ENCODE results near the gene SH3GL1. TPM values are rescaled to one million over a fixed set of nuclear protein-coding genes. Genes with fewer than 3 reads are reported as not detected.

The SH3GL1 gene
- total and polyA plus RNA-seq, 8 donors, result 25.9 to 34.2 (median 27.6) TPM

DNA sequence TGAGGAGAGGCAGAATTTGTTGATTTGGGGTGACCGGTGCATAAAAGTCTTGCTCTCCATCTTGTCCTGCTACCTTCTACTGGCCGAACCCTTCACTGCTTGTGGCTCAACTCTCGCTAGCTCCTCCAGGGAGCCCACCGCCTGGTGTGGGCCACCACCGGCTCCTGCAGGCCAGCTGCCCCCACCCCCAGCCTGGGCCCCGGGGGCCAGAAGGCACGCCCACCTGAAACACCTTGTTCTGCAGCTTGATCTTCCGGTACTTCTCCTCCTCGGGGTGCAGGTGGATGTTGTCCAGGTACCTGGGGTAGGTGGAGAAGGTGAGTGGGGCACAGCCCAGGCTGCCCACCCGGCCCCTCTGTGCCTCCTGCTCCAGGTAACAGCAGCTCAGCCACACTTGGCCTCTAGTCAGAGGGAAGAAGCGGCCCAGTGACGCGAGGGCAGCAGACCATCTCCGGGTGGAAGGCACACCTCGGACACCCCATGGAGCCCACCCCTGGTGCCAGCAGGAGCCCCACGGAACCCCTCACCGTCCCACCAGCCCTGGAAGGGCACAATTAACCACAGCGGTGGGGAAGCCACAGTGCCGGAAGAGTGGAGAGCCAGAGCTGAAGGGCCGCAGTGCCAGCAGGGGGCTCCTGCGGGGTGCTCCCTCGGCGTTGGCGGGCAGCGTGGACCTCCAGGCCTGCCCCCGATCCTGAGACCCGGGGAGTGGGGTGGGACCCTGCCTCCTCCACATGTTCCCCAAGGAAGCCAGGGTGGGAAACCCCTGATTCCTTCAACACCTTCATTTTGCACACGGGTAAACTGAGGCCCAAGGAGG is 47.2 kb upstream of the SH3GL1 start:
- intact Hi-C loops (cut with DNase I), result no loop called here
- no peak overlapping the region for H3K4me3 ChIP-seq
- H3K4me1 ChIP-seq, result peaks cover 3 to 17% (median 8%) of the 10 kb centered on the region in 3 donors
- TF ChIP-seq, protein P1, sequence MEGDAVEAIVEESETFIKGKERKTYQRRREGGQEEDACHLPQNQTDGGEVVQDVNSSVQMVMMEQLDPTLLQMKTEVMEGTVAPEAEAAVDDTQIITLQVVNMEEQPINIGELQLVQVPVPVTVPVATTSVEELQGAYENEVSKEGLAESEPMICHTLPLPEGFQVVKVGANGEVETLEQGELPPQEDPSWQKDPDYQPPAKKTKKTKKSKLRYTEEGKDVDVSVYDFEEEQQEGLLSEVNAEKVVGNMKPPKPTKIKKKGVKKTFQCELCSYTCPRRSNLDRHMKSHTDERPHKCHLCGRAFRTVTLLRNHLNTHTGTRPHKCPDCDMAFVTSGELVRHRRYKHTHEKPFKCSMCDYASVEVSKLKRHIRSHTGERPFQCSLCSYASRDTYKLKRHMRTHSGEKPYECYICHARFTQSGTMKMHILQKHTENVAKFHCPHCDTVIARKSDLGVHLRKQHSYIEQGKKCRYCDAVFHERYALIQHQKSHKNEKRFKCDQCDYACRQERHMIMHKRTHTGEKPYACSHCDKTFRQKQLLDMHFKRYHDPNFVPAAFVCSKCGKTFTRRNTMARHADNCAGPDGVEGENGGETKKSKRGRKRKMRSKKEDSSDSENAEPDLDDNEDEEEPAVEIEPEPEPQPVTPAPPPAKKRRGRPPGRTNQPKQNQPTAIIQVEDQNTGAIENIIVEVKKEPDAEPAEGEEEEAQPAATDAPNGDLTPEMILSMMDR (IDR thresholded peaks at IDR 0.05), result no peak
- no peak for ATAC-seq
- no peaks in the 10 kb centered on the region for H3K9me3 ChIP-seq
- H3K36me3 ChIP-seq, result peaks cover 0 to 58% (median 46%) of the 10 kb centered on the region in 3 donors
- peak in 2 of 6 donors; percentile 40 to 66 for DNase-seq
- H3K27ac ChIP-seq, result peak overlapping the region; percentile 50 to 76 (median 58)
- H3K27me3 ChIP-seq, result no peaks in the 10 kb centered on the region
- WGBS, 2 donors, result 91% methylated on average over 27 to 28 of the region's 28 CpGs
- no peak for FAIRE-seq

DNA sequence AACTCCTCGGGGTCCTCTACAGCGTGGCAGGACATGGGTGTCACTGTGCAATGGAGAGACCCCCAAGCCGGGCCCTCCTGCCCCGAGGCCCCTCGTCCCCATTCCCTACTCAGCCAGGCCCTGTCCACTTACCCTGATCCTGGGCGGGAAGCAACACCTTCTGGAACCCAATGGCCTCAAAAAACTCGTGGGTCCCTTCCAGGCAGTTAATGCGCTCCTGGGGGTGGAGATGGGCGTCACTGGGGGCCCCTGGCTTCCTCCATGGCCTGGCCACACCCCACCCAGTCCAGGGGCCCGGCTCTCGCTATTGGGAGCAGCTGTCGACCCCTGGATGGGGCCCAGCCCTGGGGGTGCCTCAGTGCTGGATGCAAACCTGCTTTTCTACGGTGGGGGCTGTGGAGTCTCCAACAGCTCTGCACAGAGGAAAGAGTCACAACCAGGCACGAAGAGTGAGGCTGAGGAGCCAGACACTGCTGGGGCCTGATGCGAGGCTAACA is 46.4 kb upstream of the SH3GL1 start:
- intact Hi-C loops (cut with DNase I), result no loop called here
- WGBS, 2 donors, result 88 to 92% methylated on average over 15 of the region's 15 CpGs
- peak in 2 of 6 donors; percentile 33 to 64 for DNase-seq

DNA sequence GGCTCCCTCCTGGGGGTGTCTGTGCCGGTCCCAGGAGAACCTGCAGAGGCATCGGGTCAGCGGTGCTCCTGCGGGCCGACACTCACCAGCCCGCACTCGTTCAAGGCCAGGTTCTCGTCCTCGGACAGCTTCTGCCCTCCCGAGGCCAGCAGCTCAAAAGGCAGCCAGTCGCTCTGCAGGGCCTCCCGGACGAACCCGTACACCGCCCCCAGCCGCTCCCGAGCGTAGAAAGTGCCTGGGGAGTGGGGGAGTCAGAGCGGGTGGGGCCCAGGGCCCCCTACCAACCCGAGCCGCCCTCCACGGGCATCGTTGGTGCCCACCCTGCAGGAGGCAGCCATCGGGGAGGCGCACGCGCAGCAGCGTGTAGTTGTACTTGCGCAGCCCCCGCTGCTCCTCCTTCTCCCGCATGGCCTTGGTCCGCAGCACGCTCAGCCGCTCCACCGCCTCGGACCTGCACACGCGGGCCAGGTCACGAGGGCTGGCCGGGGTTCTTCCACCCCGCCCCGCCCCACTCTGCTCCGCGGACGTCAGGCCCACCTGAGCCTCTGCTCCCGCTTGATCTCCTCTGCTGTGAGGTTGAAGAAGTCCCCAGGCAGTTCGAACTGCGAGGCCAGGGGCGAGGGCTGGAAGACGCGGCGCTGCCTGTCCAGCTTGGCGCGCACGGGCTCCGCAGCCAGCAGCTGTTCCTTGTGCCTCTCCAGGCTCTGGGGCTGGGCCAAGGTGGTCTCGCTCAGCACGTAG is 45.8 kb upstream of the SH3GL1 start:
- intact Hi-C loops (cut with DNase I), result no loop called here
- Histone ChIP-seq H3K9me3 (no peaks in the 10 kb centered on the region), H3K4me1 (peaks cover 3 to 17% (median 8%) of the 10 kb centered on the region in 3 donors), H3K27me3 (no peaks in the 10 kb centered on the region), H3K36me3 (peaks cover 0 to 44% (median 38%) of the 10 kb centered on the region in 3 donors), H3K27ac (no peak overlapping the region), H3K4me3 (no peak overlapping the region)
- TF ChIP-seq, protein P1 (IDR thresholded peaks at IDR 0.05), result no peak
- ATAC-seq (no peak), FAIRE-seq (no peak), DNase-seq (peak in 2 of 6 donors; percentile 43 to 69)
- 94% methylated on average over 54 to 58 of the region's 58 CpGs for WGBS, 2 donors

More for the DNA sequence above, 46.4 kb upstream of the SH3GL1 start:
- FAIRE-seq (no peak), ATAC-seq (no peak)
- Histone ChIP-seq H3K4me3 (no peak overlapping the region), H3K4me1 (peaks cover 3 to 17% (median 8%) of the 10 kb centered on the region in 3 donors), H3K36me3 (peaks cover 0 to 50% (median 39%) of the 10 kb centered on the region in 3 donors), H3K9me3 (no peaks in the 10 kb centered on the region), H3K27me3 (no peaks in the 10 kb centered on the region), H3K27ac (no peak overlapping the region)
- TF ChIP-seq, protein P1 (IDR thresholded peaks at IDR 0.05), result no peak

DNA sequence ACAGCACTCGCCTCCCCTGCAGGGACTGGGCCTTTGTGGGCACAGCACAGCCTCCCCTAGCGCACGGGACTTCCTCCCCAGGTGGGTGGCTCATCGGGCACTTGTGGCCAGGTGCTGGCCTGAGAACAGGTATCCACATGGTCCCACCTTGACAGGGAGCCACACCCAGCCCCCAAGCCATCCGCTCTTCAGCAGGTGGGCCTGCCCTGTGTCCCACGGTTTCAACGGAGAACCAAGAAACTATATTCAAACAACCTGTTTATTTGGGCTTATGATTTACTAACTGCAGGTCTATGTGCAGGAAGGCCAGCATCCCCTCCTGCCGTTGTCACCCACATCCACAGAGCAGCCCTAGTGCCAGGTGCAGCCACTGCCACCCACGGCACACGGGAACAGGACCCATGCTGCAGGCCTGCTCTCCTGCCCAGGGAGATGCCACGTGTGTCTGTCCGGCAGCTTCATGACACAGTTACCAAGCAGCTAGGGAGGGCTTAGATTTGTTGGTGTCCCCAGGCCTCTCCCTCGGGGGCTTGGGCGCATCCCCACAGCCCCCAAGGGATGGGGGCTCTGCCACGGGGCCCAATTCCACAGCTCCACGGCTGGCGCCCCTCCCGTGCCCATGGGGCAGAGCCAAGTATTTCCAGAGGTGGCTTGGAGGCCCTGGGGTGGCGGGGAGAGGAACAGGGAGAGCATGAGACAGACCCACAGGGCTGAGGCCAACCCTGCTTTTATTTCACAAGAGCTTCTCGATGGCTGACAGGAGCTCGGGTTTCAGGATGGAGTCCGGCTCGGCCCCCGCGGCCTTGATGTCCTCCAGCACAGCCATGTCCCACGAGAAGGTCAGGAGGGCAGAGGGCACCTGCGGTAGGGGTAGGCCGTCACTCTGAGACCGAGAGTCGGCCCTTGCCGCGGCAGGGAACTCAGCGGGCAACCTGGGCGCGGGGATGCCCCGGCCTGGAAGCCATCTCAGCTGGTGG is 44.7 kb upstream of the SH3GL1 start:
- Histone ChIP-seq H3K4me3 (no peak overlapping the region), H3K9me3 (no peaks in the 10 kb centered on the region), H3K27ac (no peak overlapping the region), H3K36me3 (peaks cover 0 to 35% (median 35%) of the 10 kb centered on the region in 3 donors), H3K27me3 (no peaks in the 10 kb centered on the region), H3K4me1 (peaks cover 3 to 16% (median 8%) of the 10 kb centered on the region in 3 donors)
- ATAC-seq (no peak), FAIRE-seq (no peak), DNase-seq (peak in 1 of 6 donors; percentile 72)
- intact Hi-C loops (cut with DNase I), result no loop called here
- TF ChIP-seq, protein P1 (IDR thresholded peaks at IDR 0.05), result no peak
- WGBS, 2 donors, result 82 to 84% methylated on average over 36 of the region's 36 CpGs

Data from pancreas (tissue), 10 donors.